IMR-90 (cell line): ENCODE data around the gene POU2F1. TPM values are rescaled to one million over a fixed set of nuclear protein-coding genes. Genes with fewer than 3 reads are reported as not detected.

ENCODE experiments used
- ATAC-seq: fragments of 200-7000 bp; cut with Tn5 transposase; 2 replicates; pipeline ENCODE4 v1.9.1; 2020; ENCODE audit warnings: low read depth, mild to moderate bottlenecking, moderate library complexity
- BruUV-seq: library from RNA; stranded (reverse); fragments of 400-500 nt; replicated peaks from 2 replicates; lab custom pipeline; 2021; lab: Mats Ljungman, UMichigan
- CTCF ChIA-PET: fragments of 300-600 bp; formaldehyde crosslinking; extraction: SDS; loops from one replicate; lab custom pipeline; 2021; ENCODE audit warnings: antibody characterized with exemption; lab: Yijun Ruan, JAX
- POLR2A ChIA-PET: fragments of 300-600 bp; sonication (Branson Sonifier 250); formaldehyde crosslinking; loops from one replicate; lab custom pipeline; 2022; ENCODE audit warnings: antibody characterized with exemption; ENCODE audit not compliant: unreplicated experiment; lab: Charles Lee
- DNase-seq: peaks from one replicate; pipeline ENCODE4 v3.0.0; 2013
- H2AFZ ChIP-seq: replicated peaks from 2 replicates; pipeline ENCODE3; 2013; ENCODE audit warnings: low read length, mild to moderate bottlenecking; ENCODE audit not compliant: poor library complexity
- H2AK5ac ChIP-seq: 2 replicates; pipeline ENCODE4 v1.6.1; 2013; ENCODE audit warnings: low read depth, low read length, inconsistent platforms
- H2AK9ac ChIP-seq: replicated peaks from 2 replicates; pipeline ENCODE3; 2013; ENCODE audit warnings: mild to moderate bottlenecking, low read depth, low read length, moderate library complexity; ENCODE audit not compliant: poor library complexity
- H2BK120ac ChIP-seq: 2 replicates; pipeline ENCODE4 v1.6.1; 2013; ENCODE audit warnings: low read depth, low read length, inconsistent platforms
- H2BK15ac ChIP-seq: 3 replicates; pipeline ENCODE4 v1.6.1; 2013; ENCODE audit warnings: low read depth, low read length, inconsistent platforms
- H2BK20ac ChIP-seq: 2 replicates; pipeline ENCODE4 v1.6.1; 2013; ENCODE audit warnings: low read depth, mild to moderate bottlenecking, inconsistent platforms, low read length, moderate library complexity
- H2BK5ac ChIP-seq: 2 replicates; pipeline ENCODE4 v1.6.1; 2013; ENCODE audit warnings: mild to moderate bottlenecking, low read depth, low read length, inconsistent platforms; ENCODE audit not compliant: poor library complexity, severe bottlenecking
- H3K14ac ChIP-seq: replicated peaks from 2 replicates; pipeline ENCODE4 v1.6.1; 2013; ENCODE audit warnings: low read depth, low read length, inconsistent platforms
- H3K18ac ChIP-seq: 2 replicates; pipeline ENCODE4 v1.6.1; 2013; ENCODE audit warnings: low read depth, low read length, control low read depth
- H3K23ac ChIP-seq: 2 replicates; pipeline ENCODE4 v1.6.1; 2013; ENCODE audit warnings: low read depth, low read length, inconsistent platforms
- H3K27ac ChIP-seq: 2 replicates; pipeline ENCODE4 v1.5.1; 2013; ENCODE audit warnings: mild to moderate bottlenecking, control low read depth, low read length; ENCODE audit not compliant: insufficient read depth
- H3K27me3 ChIP-seq: 2 replicates; pipeline ENCODE4 v1.6.1; 2013; ENCODE audit warnings: low read length; ENCODE audit not compliant: control insufficient read depth, insufficient read depth
- H3K36me3 ChIP-seq: 2 replicates; pipeline ENCODE4 v1.6.1; 2013; ENCODE audit warnings: low read length, mixed read lengths; ENCODE audit not compliant: control insufficient read depth, insufficient read depth
- H3K4ac ChIP-seq: 2 replicates; pipeline ENCODE4 v1.6.1; 2013; ENCODE audit warnings: low read depth, low read length, inconsistent platforms
- H3K4me1 ChIP-seq: 2 replicates; pipeline ENCODE4 v1.6.1; 2013; ENCODE audit warnings: low read length, mixed read lengths; ENCODE audit not compliant: control insufficient read depth, insufficient read depth
- H3K4me2 ChIP-seq: 2 replicates; pipeline ENCODE4 v1.6.1; 2013; ENCODE audit warnings: low read depth, mild to moderate bottlenecking, control low read depth, low read length, moderate library complexity
- H3K4me3 ChIP-seq: 2 replicates; pipeline ENCODE4 v1.5.1; 2013; ENCODE audit warnings: low read depth, mild to moderate bottlenecking, control low read depth, low read length, moderate library complexity; ENCODE audit not compliant: insufficient read depth
- H3K56ac ChIP-seq: 2 replicates; pipeline ENCODE4 v1.6.1; 2013; ENCODE audit warnings: low read length, inconsistent platforms; ENCODE audit not compliant: insufficient read depth; ENCODE audit errors: extremely low read depth
- H3K79me1 ChIP-seq, 2 experiments: 2 replicates each; pipeline ENCODE4 v1.6.1; 2013; ENCODE audit warnings: low read length in 2 of 2, inconsistent platforms in 1 of 2, low read depth in 1 of 2
- H3K9ac ChIP-seq: 2 replicates; pipeline ENCODE4 v1.6.1; 2013; ENCODE audit warnings: low read depth, low read length, control low read depth
- H3K9me1 ChIP-seq: 2 replicates; pipeline ENCODE4 v1.6.1; 2013; ENCODE audit warnings: low read length, inconsistent platforms; ENCODE audit not compliant: insufficient read depth
- H3K9me3 ChIP-seq: 2 replicates; pipeline ENCODE4 v1.6.1; 2013; ENCODE audit warnings: low read length; ENCODE audit not compliant: control insufficient read depth, insufficient read depth
- H4K20me1 ChIP-seq: 2 replicates; pipeline ENCODE4 v1.6.1; 2013; ENCODE audit warnings: low read length, inconsistent platforms; ENCODE audit not compliant: insufficient read depth
- H4K5ac ChIP-seq: 2 replicates; pipeline ENCODE4 v1.6.1; 2013; ENCODE audit warnings: mild to moderate bottlenecking, low read depth, low read length, control low read depth
- H4K8ac ChIP-seq, 2 experiments: 2 replicates each; pipeline ENCODE4 v1.6.1; 2013; ENCODE audit warnings: low read depth in 2 of 2, low read length in 2 of 2, control low read depth in 1 of 2, inconsistent platforms in 1 of 2
- H4K91ac ChIP-seq: 2 replicates; pipeline ENCODE4 v1.6.1; 2013; ENCODE audit warnings: low read depth, low read length, inconsistent platforms; ENCODE audit not compliant: insufficient read depth
- BHLHE40 ChIP-seq: fragments of 150-350 bp; IDR thresholded peaks from 2 replicates; pipeline ENCODE4 v1.6.1; 2016; ENCODE audit warnings: mild to moderate bottlenecking, low read depth, low read length
- CEBPB ChIP-seq: IDR thresholded peaks from 2 replicates; pipeline ENCODE4 v1.6.1; 2012; ENCODE audit warnings: low read depth, low read length, improper control_type of control experiment
- CHD1 ChIP-seq: IDR thresholded peaks from 2 replicates; pipeline ENCODE4 v1.6.1; 2012; ENCODE audit warnings: low read depth, low read length, improper control_type of control experiment
- CTCF ChIP-seq: conservative IDR thresholded peaks from 2 replicates; pipeline ENCODE4 v1.5.1; 2012; ENCODE audit warnings: mild to moderate bottlenecking, low read depth, low read length, improper control_type of control experiment
- ELK1 ChIP-seq: fragments of 150-350 bp; IDR thresholded peaks from 2 replicates; pipeline ENCODE4 v1.6.1; 2016; ENCODE audit warnings: low read depth, mild to moderate bottlenecking, low read length, moderate library complexity, borderline replicate concordance
- FOS ChIP-seq: fragments of 150-350 bp; IDR thresholded peaks from 2 replicates; pipeline ENCODE4 v1.6.1; 2016; ENCODE audit warnings: low read depth, low read length
- MAFK ChIP-seq: IDR thresholded peaks from 2 replicates; pipeline ENCODE4 v1.6.1; 2012; ENCODE audit warnings: low read depth, low read length, improper control_type of control experiment
- MAZ ChIP-seq: IDR thresholded peaks from 2 replicates; pipeline ENCODE4 v1.6.1; 2012; ENCODE audit warnings: low read depth, mild to moderate bottlenecking, low read length, improper control_type of control experiment, moderate library complexity, borderline replicate concordance
- MXI1 ChIP-seq: IDR thresholded peaks from 2 replicates; pipeline ENCODE4 v1.6.1; 2012; ENCODE audit warnings: low read depth, mild to moderate bottlenecking, low read length, moderate library complexity, borderline replicate concordance
- NFE2L2 ChIP-seq: fragments of 150-350 bp; IDR thresholded peaks from 2 replicates; pipeline ENCODE4 v1.6.1; 2016; ENCODE audit warnings: low read depth, mild to moderate bottlenecking, low read length
- POLR2A ChIP-seq: IDR thresholded peaks from 2 replicates; pipeline ENCODE4 v1.6.1; 2012; ENCODE audit warnings: mild to moderate bottlenecking, low read depth, low read length
- RFX5 ChIP-seq: IDR thresholded peaks from 2 replicates; pipeline ENCODE4 v1.8.0; 2012; ENCODE audit warnings: low read depth, mild to moderate bottlenecking, low read length, moderate library complexity
- USF2 ChIP-seq: fragments of 150-350 bp; IDR thresholded peaks from 2 replicates; pipeline ENCODE4 v1.6.1; 2017; ENCODE audit warnings: mild to moderate bottlenecking, antibody characterized with exemption, low read length, low read depth
- WGBS, 2 experiments: methylation state at CpG; one replicate each; pipeline versions ENCODE4 v1.1.5 to v1.1.7; 2013; ENCODE audit warnings: missing lambda C conversion rate in 2 of 2; ENCODE audit not compliant: insufficient read length in 1 of 2; ENCODE audit errors: extremely low coverage in 2 of 2; 5-methylcytosine and 5-hydroxymethylcytosine counted together
- dilution Hi-C: fragments of 300-500 bp; cut with HindIII; formaldehyde crosslinking; loops from one replicate; pipeline ENCODE4 v1.14.3; 2018; ENCODE audit warnings: low sequenced_read_pairs; ENCODE audit not compliant: unreplicated experiment
- in situ Hi-C: fragments of 300-500 bp; cut with MboI; formaldehyde crosslinking; loops from 3 replicates; pipeline ENCODE4 v1.14.3; 2019; ENCODE audit warnings: low sequenced_read_pairs, inconsistent platforms, mixed read lengths
- intact Hi-C: fragments of 100-400 bp; cut with micrococcal nuclease; formaldehyde crosslinking; loops from 2 replicates; pipeline ENCODE4 v1.10.0; 2022
- polyA plus RNA-seq, 3 experiments: library from polyadenylated mRNA; depleted of rRNA; stranded (reverse); fragments of >200 nt; gene quantifications; 2 replicates each; pipeline ENCODE4 v1.2.3, GENCODE V29; 2012; ENCODE audit warnings: low replicate concordance in 1 of 3
- total RNA-seq: library from RNA; depleted of rRNA; stranded (reverse); fragments of >200 nt; gene quantifications from 2 replicates; pipeline ENCODE4 v1.2.3, GENCODE V29; 2012

POU2F1 gene
- total and polyA plus RNA-seq, 2 of the 4 experiments (the other 2 are of a cell fraction) = 1.2 to 3.4 TPM

GRCh38 chr1:167278497-167278896, 57.8 kb downstream of the POU2F1 start:
- no peak overlapping the region for H3K14ac ChIP-seq
- no CpG with 5 or more reads among the region's 5 CpGs for WGBS, 2 experiments
- no peak overlapping the region for H3K4me2 ChIP-seq
- no peak overlapping the region for H2BK15ac ChIP-seq
- H3K56ac ChIP-seq = no peak overlapping the region
- H3K9ac ChIP-seq = no peak overlapping the region
- H3K23ac ChIP-seq = no peak overlapping the region
- H3K18ac ChIP-seq = no peak overlapping the region
- no peak for DNase-seq
- no peaks in the 10 kb centered on the region for H3K36me3 ChIP-seq
- H4K5ac ChIP-seq = no peak overlapping the region
- H3K27ac ChIP-seq = no peak overlapping the region
- H3K4ac ChIP-seq = no peak overlapping the region
- H2BK120ac ChIP-seq = no peak overlapping the region
- H2BK5ac ChIP-seq = no peak overlapping the region
- no peaks in the 10 kb centered on the region for H3K4me1 ChIP-seq
- in situ Hi-C loops = no loop called here
- BruUV-seq = no TSS peak
- H4K91ac ChIP-seq = no peak overlapping the region
- no peak overlapping the region for H3K4me3 ChIP-seq
- H4K8ac ChIP-seq = no peak overlapping the region
- no peaks in the 10 kb centered on the region for H3K9me1 ChIP-seq
- no peaks in the 10 kb centered on the region for H3K9me3 ChIP-seq
- no peak for ATAC-seq
- H3K79me1 ChIP-seq = peaks cover 7 to 11% of the 10 kb centered on the region in 2 experiments
- no peaks in the 10 kb centered on the region for H3K27me3 ChIP-seq
- H2AK5ac ChIP-seq = no peak overlapping the region
- dilution Hi-C loops = no loop called here
- H4K20me1 ChIP-seq = no peaks in the 10 kb centered on the region
- CTCF ChIA-PET = interaction anchor here (0.6 to 1.2 kb wide), 2 partner anchors 10 to 344 kb away, joined by 3 to 4 read pairs; no protein-coding TSS in a partner anchor
- no peak overlapping the region for H2BK20ac ChIP-seq
- POLR2A ChIA-PET = interaction anchor here (0.6 kb wide), 1 partner anchor 31 kb away, joined by 4 read pairs; no protein-coding TSS in a partner anchor
- intact Hi-C loops = no loop called here
- H2AK9ac ChIP-seq = no peak overlapping the region
- H2AFZ ChIP-seq = no peak overlapping the region
- no peak for TF ChIP-seq BHLHE40
- no peak for TF ChIP-seq USF2
- no peak for TF ChIP-seq CTCF
- TF ChIP-seq MAFK = no peak
- no peak for TF ChIP-seq RFX5
- TF ChIP-seq FOS = no peak
- TF ChIP-seq POLR2A = no peak
- no peak for TF ChIP-seq CHD1
- TF ChIP-seq NFE2L2 = no peak
- TF ChIP-seq ELK1 = no peak
- no peak for TF ChIP-seq MAZ
- TF ChIP-seq CEBPB = no peak
- TF ChIP-seq MXI1 = no peak
